Heart left ventricle (tissue), 16 donors: ENCODE measurements around the gene C1QTNF4. TPM values are rescaled to one million over a fixed set of nuclear protein-coding genes. Genes with fewer than 3 reads are reported as not detected.
"Not testable (repeated sequence)": the region's sequence is repeated elsewhere in the genome, so short reads cannot be mapped to it uniquely, and the experiment has no call there.

Experiments used
- ATAC-seq, 4 donors: fragments of 200-7000 bp; cut with Tn5 transposase; one replicate each; pipeline ENCODE4 v1.9.1; 2020 to 2022; ENCODE audit warnings: moderate library complexity in 4 of 4, mild to moderate bottlenecking in 3 of 4, moderate number of reproducible peaks in 1 of 4
- DNase-seq, 5 donors: peaks; one replicate each; pipeline ENCODE4 v3.0.0-alpha.2; 2020
- H3K27ac ChIP-seq, 12 donors: fragments of 200-600 bp; sonication (generic) in 4 of 12; one replicate each; pipeline versions ENCODE4 v1.5.0 to v1.8.0; 2016 to 2022; ENCODE audit warnings: mild to moderate bottlenecking in 2 of 12
- H3K27me3 ChIP-seq, 9 donors: fragments of 200-600 bp; sonication (generic) in 2 of 9; one replicate each; pipeline versions ENCODE4 v1.5.1 to v1.8.0; 2016 to 2022; ENCODE audit warnings: mild to moderate bottlenecking in 3 of 9
- H3K36me3 ChIP-seq, 9 donors: fragments of 200-600 bp; sonication (generic) in 2 of 9; one replicate each; pipeline versions ENCODE4 v1.5.0 to v1.8.0; 2018 to 2022; ENCODE audit warnings: mild to moderate bottlenecking in 2 of 9
- H3K4me1 ChIP-seq, 12 donors: fragments of 200-600 bp; sonication (generic) in 4 of 12; one replicate each; pipeline versions ENCODE4 v1.5.0 to v1.8.0; 2016 to 2022; ENCODE audit warnings: mild to moderate bottlenecking in 3 of 12
- H3K4me3 ChIP-seq, 12 donors: fragments of 200-600 bp; sonication (generic) in 4 of 12; one replicate each; pipeline versions ENCODE4 v1.5.0 to v1.8.0; 2017 to 2022; ENCODE audit warnings: mild to moderate bottlenecking in 9 of 12, moderate library complexity in 4 of 12
- H3K9me3 ChIP-seq, 12 donors: fragments of 200-600 bp; sonication (generic) in 4 of 12; one replicate each; pipeline versions ENCODE4 v1.5.0 to v1.8.0; 2016 to 2022; ENCODE audit warnings: mild to moderate bottlenecking in 1 of 12
- POLR2A ChIP-seq, 2 donors: fragments of 450-650 bp; IDR thresholded peaks; one replicate each; pipeline ENCODE4 v1.6.1; 2017; ENCODE audit warnings: antibody characterized with exemption in 2 of 2, mild to moderate bottlenecking in 2 of 2, moderate library complexity in 2 of 2
- WGBS, 4 donors: extraction: QIAGEN DNeasy Blood & Tissue Kit in 2 of 4; methylation state at CpG; one replicate each; pipeline versions ENCODE4 v1.1.5 to v1.1.7; 2013 to 2018; 5-methylcytosine and 5-hydroxymethylcytosine counted together
- intact Hi-C, 10 donors: fragments of 100-400 bp; cut with DNase I; formaldehyde crosslinking; loops; one replicate each; pipeline versions ENCODE4 v1.11.1 to v1.14.2; 2022
- polyA plus RNA-seq, 2 donors: library from polyadenylated mRNA; stranded (reverse); fragments of 200-250 nt; gene quantifications; one replicate each; pipeline ENCODE4 v1.2.3, GENCODE V29; 2013
- total RNA-seq, 9 donors: library from RNA; depleted of rRNA in 2 of 9; stranded (reverse); fragments of >200 nt in 2 of 9; fragmentation: NEBNext Ultra II Directional in 3 of 9; extraction: Animal tissue kit (Norgen Biotek cat#: 25700) in 3 of 9; gene quantifications; one replicate each; pipeline versions ENCODE4 v1.1.0 to v1.2.4, GENCODE V29; 2016 to 2023
- TF ChIP-seq, protein P1 (sequence below), 12 donors: fragments of 200-600 bp; sonication (generic) in 4 of 12; IDR thresholded peaks; one replicate each; pipeline versions ENCODE4 v1.5.0 to v1.8.0; 2018 to 2022; ENCODE audit warnings: antibody characterized with exemption in 12 of 12, mild to moderate bottlenecking in 5 of 12
- donor health status: ischemic (EF 13 %, LVEDD 7.1; RV severe dilation, severe dysfunction).
- donor health status: healthy with polysubstance abuse.
- donor health status: DM: no; HTN: yes; CAD: no.
- donor health status: DM: no; HTN: no; CAD: no.
- donor health status: ischemic (EF 25% LVEDD 6.9; RV normal size, moderate dysfunction).
- donor health status: ischemic (EF 25% LVEDD 5.7; RV mildly dilated, moderate dysfunction).
- donor health status: healthy.
- donor health status: DM: yes; HTN: yes; CAD: no.
- donor health status: ischemic (EF 35%, LVEDD 5.7; RV mildly dilated, moderate dysfunction).
- donor health status: nonischemic (EF 11% LVEDD 7.7; RV severe dilation, severe dysfunction).
- donor health status: DM: yes; HTN: yes; CAD: no.
- donor health status: PGD.
- donor health status: ischemic (EF 29% LVEDD 5.4; RV normal size, mild dysfunction).
- donor health status: nonischemic (EF 23%, LVEDD 6.1; RV moderate dilation, normal function).

Gene C1QTNF4
- total and polyA plus RNA-seq, 11 donors, result 0.23 to 1.5 (median 0.67) TPM; not detected in 1

GRCh38 chr11:47552056-47552565, 42.1 kb downstream of the C1QTNF4 start:
- peak in 1 of 5 donors; percentile 19 for DNase-seq
- H3K27me3 ChIP-seq, result no peaks in the 10 kb centered on the region
- no peak for TF ChIP-seq POLR2A (IDR thresholded peaks at IDR 0.05)
- TF ChIP-seq, protein P1, sequence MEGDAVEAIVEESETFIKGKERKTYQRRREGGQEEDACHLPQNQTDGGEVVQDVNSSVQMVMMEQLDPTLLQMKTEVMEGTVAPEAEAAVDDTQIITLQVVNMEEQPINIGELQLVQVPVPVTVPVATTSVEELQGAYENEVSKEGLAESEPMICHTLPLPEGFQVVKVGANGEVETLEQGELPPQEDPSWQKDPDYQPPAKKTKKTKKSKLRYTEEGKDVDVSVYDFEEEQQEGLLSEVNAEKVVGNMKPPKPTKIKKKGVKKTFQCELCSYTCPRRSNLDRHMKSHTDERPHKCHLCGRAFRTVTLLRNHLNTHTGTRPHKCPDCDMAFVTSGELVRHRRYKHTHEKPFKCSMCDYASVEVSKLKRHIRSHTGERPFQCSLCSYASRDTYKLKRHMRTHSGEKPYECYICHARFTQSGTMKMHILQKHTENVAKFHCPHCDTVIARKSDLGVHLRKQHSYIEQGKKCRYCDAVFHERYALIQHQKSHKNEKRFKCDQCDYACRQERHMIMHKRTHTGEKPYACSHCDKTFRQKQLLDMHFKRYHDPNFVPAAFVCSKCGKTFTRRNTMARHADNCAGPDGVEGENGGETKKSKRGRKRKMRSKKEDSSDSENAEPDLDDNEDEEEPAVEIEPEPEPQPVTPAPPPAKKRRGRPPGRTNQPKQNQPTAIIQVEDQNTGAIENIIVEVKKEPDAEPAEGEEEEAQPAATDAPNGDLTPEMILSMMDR (IDR thresholded peaks at IDR 0.05), result no peak
- ATAC-seq, result peak in 3 of 4 donors; percentile 8 to 20 (median 11)
- H3K4me1 ChIP-seq, result peaks cover 6 to 56% (median 29%) of the 10 kb centered on the region in 12 donors
- H3K9me3 ChIP-seq, result no peaks in the 10 kb centered on the region
- WGBS, 4 donors, result 3 to 5% (median 4%) methylated on average over 14 to 22 of the region's 22 CpGs
- H3K4me3 ChIP-seq, result peak overlapping the region; percentile 68 to 100 (median 90)
- intact Hi-C loops, result loop anchor here in 6 of 10 donors (2.0 to 10.0 kb wide), 9 partner anchors 27 to 125 kb away; partner anchors contain the start of genes KBTBD4 (in 1 of the 6), NDUFS3 (in 1 of the 6) and PSMC3 (in 1 of the 6)
- H3K27ac ChIP-seq, result peak overlapping the region; percentile 81 to 96 (median 91)
- H3K36me3 ChIP-seq, result peaks cover 0 to 9% (median 0%) of the 10 kb centered on the region in 9 donors

- no peak for ATAC-seq
- intact Hi-C loops, result loop anchor here in 6 of 10 donors (5.0 to 10.0 kb wide), 7 partner anchors 34 to 84 kb away; no protein-coding TSS in a partner anchor
- H3K4me3 ChIP-seq, result peak overlapping the region in 6 of 12 donors; percentile 84 to 98 (median 92)
- peak overlapping the region in 6 of 12 donors; percentile 5 to 95 (median 86) for H3K27ac ChIP-seq
- peaks cover 0 to 9% (median 0%) of the 10 kb centered on the region in 9 donors for H3K36me3 ChIP-seq
- no peak for DNase-seq
- no peaks in the 10 kb centered on the region for H3K27me3 ChIP-seq
- no peaks in the 10 kb centered on the region for H3K9me3 ChIP-seq
- TF ChIP-seq, protein P1 (IDR thresholded peaks at IDR 0.05), result peak in 7 of 12 donors; percentile 14 to 37 (median 22)
- no peak for TF ChIP-seq POLR2A (IDR thresholded peaks at IDR 0.05)
- H3K4me1 ChIP-seq, result peaks cover 6 to 63% (median 29%) of the 10 kb centered on the region in 12 donors
These were observed 43.1 kb downstream of the C1QTNF4 start for GRCh38 chr11:47551086-47551485.

GRCh38 chr11:47550288-47551047, 43.7 kb downstream of the C1QTNF4 start:
- no peaks in the 10 kb centered on the region for H3K9me3 ChIP-seq
- peak overlapping the region in 1 of 12 donors; percentile 86 for H3K4me3 ChIP-seq
- intact Hi-C loops, result loop anchor here in 6 of 10 donors (5.0 to 10.0 kb wide), 7 partner anchors 33 to 83 kb away; no protein-coding TSS in a partner anchor
- TF ChIP-seq POLR2A (IDR thresholded peaks at IDR 0.05), result no peak
- TF ChIP-seq, protein P1 (IDR thresholded peaks at IDR 0.05), result no peak
- WGBS, 4 donors, result 80 to 89% (median 86%) methylated on average over 10 of the region's 10 CpGs
- peak overlapping the region in 5 of 12 donors; percentile 5 to 95 (median 86) for H3K27ac ChIP-seq
- H3K27me3 ChIP-seq, result no peaks in the 10 kb centered on the region
- H3K4me1 ChIP-seq, result peaks cover 6 to 63% (median 29%) of the 10 kb centered on the region in 12 donors
- DNase-seq (no peak), ATAC-seq (no peak)
- H3K36me3 ChIP-seq, result peaks cover 0 to 9% (median 0%) of the 10 kb centered on the region in 9 donors

GRCh38 chr11:47546274-47546673, 47.9 kb downstream of the C1QTNF4 start:
- not testable (repeated sequence) for H3K27me3 ChIP-seq, H3K36me3 ChIP-seq, H3K4me3 ChIP-seq, H3K27ac ChIP-seq, H3K9me3 ChIP-seq, ATAC-seq, DNase-seq
- H3K4me1 ChIP-seq, result peaks cover under 1 to 66% (median 28%) of the 10 kb centered on the region in 12 donors
- intact Hi-C loops, result loop anchor here in 2 of 10 donors (10.0 kb wide), 2 partner anchors 51 to 61 kb away; no protein-coding TSS in a partner anchor
- WGBS, 4 donors, result 89 to 97% (median 93%) methylated on average over 7 of the region's 7 CpGs
